Left lung (tissue), 10 donors: ENCODE results near the gene SLC41A1. TPM values are rescaled to one million over a fixed set of nuclear protein-coding genes. Genes with fewer than 3 reads are reported as not detected.

Source experiments
- ATAC-seq: fragments of 200-7000 bp; cut with Tn5 transposase; one replicate; pipeline ENCODE4 v1.9.1; 2020; ENCODE audit warnings: moderate library complexity
- DNase-seq, 4 donors: peaks; one replicate each; pipeline ENCODE4 v3.0.0-alpha.2; 2013 to 2020
- H3K27ac ChIP-seq, 2 donors: fragments of 200-600 bp; sonication (generic) in 1 of 2; one replicate each; pipeline versions ENCODE4 v1.5.0 to v1.8.0; 2020 to 2021
- H3K27me3 ChIP-seq, 2 donors: fragments of 200-600 bp; sonication (generic) in 1 of 2; one replicate each; pipeline versions ENCODE4 v1.5.0 to v1.8.0; 2020 to 2021
- H3K36me3 ChIP-seq, 2 donors: fragments of 200-600 bp; sonication (generic) in 1 of 2; one replicate each; pipeline versions ENCODE4 v1.5.0 to v1.8.0; 2020 to 2021
- H3K4me1 ChIP-seq, 2 donors: fragments of 200-600 bp; one replicate each; pipeline ENCODE4 v1.8.0; 2021
- H3K4me3 ChIP-seq, 2 donors: fragments of 200-600 bp; sonication (generic) in 1 of 2; one replicate each; pipeline versions ENCODE4 v1.5.0 to v1.8.0; 2020 to 2021; ENCODE audit warnings: mild to moderate bottlenecking in 1 of 2
- H3K9me3 ChIP-seq, 2 donors: fragments of 200-600 bp; sonication (generic) in 1 of 2; one replicate each; pipeline versions ENCODE4 v1.5.0 to v1.8.0; 2020 to 2021
- intact Hi-C, 2 donors: fragments of 100-400 bp; cut with DNase I; formaldehyde crosslinking; loops; one replicate each; pipeline versions ENCODE4 v1.11.2 to v1.14.2; 2022
- polyA plus RNA-seq, 6 donors: library from polyadenylated mRNA; unstranded; fragments of 120-200 nt; gene quantifications; one replicate each; pipeline ENCODE4 v1.2.1, GENCODE V29; 2013; ENCODE audit not compliant: insufficient read length in 6 of 6
- total RNA-seq, 2 donors: library from RNA; stranded (reverse); fragmentation: NEBNext Ultra II Directional; extraction: Animal tissue kit (Norgen Biotek cat#: 25700); gene quantifications; one replicate each; pipeline ENCODE4 v1.2.1, GENCODE V29; 2021
- TF ChIP-seq, protein P1 (sequence below), 2 donors: fragments of 200-600 bp; sonication (generic) in 1 of 2; IDR thresholded peaks; one replicate each; pipeline versions ENCODE4 v1.5.0 to v1.8.0; 2021; ENCODE audit warnings: antibody characterized with exemption in 2 of 2
- donor health status: DM: no; HTN: yes; CAD: no.
- donor health status: DM: no; HTN: no; CAD: no.

SLC41A1 gene
- total and polyA plus RNA-seq, 8 donors, result 29.4 to 46.8 (median 40.1) TPM

GRCh38 chr1:205792481-205792881, 20.5 kb downstream of the SLC41A1 start:
- H3K27ac ChIP-seq, result no peak overlapping the region
- DNase-seq, result no peak
- no peaks in the 10 kb centered on the region for H3K27me3 ChIP-seq
- TF ChIP-seq, protein P1, sequence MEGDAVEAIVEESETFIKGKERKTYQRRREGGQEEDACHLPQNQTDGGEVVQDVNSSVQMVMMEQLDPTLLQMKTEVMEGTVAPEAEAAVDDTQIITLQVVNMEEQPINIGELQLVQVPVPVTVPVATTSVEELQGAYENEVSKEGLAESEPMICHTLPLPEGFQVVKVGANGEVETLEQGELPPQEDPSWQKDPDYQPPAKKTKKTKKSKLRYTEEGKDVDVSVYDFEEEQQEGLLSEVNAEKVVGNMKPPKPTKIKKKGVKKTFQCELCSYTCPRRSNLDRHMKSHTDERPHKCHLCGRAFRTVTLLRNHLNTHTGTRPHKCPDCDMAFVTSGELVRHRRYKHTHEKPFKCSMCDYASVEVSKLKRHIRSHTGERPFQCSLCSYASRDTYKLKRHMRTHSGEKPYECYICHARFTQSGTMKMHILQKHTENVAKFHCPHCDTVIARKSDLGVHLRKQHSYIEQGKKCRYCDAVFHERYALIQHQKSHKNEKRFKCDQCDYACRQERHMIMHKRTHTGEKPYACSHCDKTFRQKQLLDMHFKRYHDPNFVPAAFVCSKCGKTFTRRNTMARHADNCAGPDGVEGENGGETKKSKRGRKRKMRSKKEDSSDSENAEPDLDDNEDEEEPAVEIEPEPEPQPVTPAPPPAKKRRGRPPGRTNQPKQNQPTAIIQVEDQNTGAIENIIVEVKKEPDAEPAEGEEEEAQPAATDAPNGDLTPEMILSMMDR (IDR thresholded peaks at IDR 0.05), result no peak
- peaks cover 0 to 74% of the 10 kb centered on the region in 2 donors for H3K36me3 ChIP-seq
- no peak for ATAC-seq
- no peak overlapping the region for H3K4me3 ChIP-seq
- no peaks in the 10 kb centered on the region for H3K9me3 ChIP-seq
- intact Hi-C loops, result loop anchor here in 1 of 2 donors (5.0 to 10.0 kb wide), 2 partner anchors 122 to 185 kb away; no protein-coding TSS in a partner anchor
- no peaks in the 10 kb centered on the region for H3K4me1 ChIP-seq

DNA sequence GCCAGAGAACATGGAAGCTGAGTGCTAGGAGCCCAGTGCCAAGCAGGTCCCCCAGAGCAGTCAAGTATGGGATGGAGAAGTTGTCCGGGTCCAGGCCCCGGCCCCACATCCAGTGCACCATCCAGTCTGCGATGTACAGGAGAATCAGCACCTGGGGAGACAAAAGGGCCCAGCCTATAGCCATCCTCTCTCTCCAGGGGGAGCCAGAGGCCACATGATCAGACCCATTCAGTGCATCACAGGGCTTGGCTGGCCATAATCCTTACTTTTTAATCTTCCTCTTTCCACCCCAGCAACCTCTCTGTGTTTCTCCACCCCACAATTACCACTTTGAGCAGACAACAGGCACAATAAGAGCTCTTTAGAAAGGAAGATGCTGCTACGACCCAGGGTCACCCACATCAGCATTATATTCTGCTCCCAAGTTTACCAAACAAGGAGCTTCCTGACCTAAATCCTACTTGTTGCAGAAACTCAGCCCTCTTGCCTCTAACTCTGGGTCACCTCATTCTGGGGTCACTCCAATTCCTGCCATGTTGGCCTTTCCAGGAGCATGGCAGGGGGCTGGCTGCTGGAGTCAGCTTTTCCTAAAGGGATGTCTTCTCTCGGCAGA, 21.3 kb downstream of the SLC41A1 start:
- DNase-seq, result peak in 1 of 4 donors; percentile 60
- Histone ChIP-seq H3K27me3 (no peaks in the 10 kb centered on the region), H3K36me3 (peaks cover 0 to 66% of the 10 kb centered on the region in 2 donors), H3K9me3 (no peaks in the 10 kb centered on the region), H3K27ac (no peak overlapping the region), H3K4me1 (no peaks in the 10 kb centered on the region), H3K4me3 (no peak overlapping the region)
- TF ChIP-seq, protein P1 (IDR thresholded peaks at IDR 0.05), result peak; percentile 66 to 67
- intact Hi-C loops, result loop anchor here in 1 of 2 donors (5.0 to 10.0 kb wide), 2 partner anchors 123 to 186 kb away; no protein-coding TSS in a partner anchor
- peak; percentile 94 for ATAC-seq

DNA sequence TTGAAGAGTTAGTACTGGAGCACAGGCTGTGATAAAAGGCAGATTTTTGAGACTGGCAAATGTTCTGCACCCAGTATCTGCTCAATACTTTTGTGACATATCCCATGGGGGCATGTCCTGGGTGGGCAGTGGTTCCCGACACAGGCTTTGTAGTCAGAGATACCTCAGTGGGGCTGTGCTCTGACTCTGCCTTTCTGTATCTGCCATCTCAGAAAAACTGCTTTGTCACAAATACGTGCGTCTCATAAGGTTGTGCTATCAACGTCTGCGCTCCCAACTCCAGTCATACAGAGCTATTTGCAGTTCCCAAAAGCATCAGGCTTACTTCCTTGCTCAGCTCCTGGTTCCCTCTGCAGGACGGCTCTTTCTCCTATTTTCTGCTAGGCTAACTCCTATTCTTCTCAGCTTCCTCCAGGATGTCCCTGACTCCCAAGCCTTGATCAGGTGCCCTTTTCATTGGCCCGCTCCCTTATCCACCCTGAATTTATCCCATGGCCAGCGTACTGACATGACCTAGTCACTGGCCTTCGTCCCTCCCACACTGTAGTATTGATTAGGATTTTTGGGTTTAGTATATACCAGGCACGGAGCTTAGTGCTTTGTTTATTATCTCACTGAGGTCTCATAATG, 25.6 kb downstream of the SLC41A1 start:
- no peak overlapping the region for H3K27ac ChIP-seq
- H3K27me3 ChIP-seq, result no peaks in the 10 kb centered on the region
- TF ChIP-seq, protein P1 (IDR thresholded peaks at IDR 0.05), result no peak

GRCh38 chr1:205786601-205787000, 26.4 kb downstream of the SLC41A1 start:
- H3K9me3 ChIP-seq, result no peaks in the 10 kb centered on the region
- no peak overlapping the region for H3K27ac ChIP-seq
- no peak for DNase-seq
- H3K36me3 ChIP-seq, result peaks cover 0 to 18% of the 10 kb centered on the region in 2 donors
- TF ChIP-seq, protein P1 (IDR thresholded peaks at IDR 0.05), result no peak
- H3K4me1 ChIP-seq, result no peaks in the 10 kb centered on the region
- no peak overlapping the region for H3K4me3 ChIP-seq
- intact Hi-C loops, result no loop called here
- H3K27me3 ChIP-seq, result no peaks in the 10 kb centered on the region
- ATAC-seq, result no peak

More for the DNA sequence above, 25.6 kb downstream of the SLC41A1 start:
- Histone ChIP-seq H3K4me1 (no peaks in the 10 kb centered on the region), H3K4me3 (no peak overlapping the region), H3K9me3 (no peaks in the 10 kb centered on the region), H3K36me3 (peaks cover 0 to 24% of the 10 kb centered on the region in 2 donors)
- ATAC-seq (no peak), DNase-seq (no peak)
- intact Hi-C loops, result no loop called here

GRCh38 chr1:205785446-205785845, 27.6 kb downstream of the SLC41A1 start:
- no peaks in the 10 kb centered on the region for H3K27me3 ChIP-seq
- TF ChIP-seq, protein P1 (IDR thresholded peaks at IDR 0.05), result no peak
- H3K4me3 ChIP-seq, result no peak overlapping the region
- no peaks in the 10 kb centered on the region for H3K4me1 ChIP-seq
- H3K27ac ChIP-seq, result no peak overlapping the region
- ATAC-seq (no peak), DNase-seq (no peak)
- H3K9me3 ChIP-seq, result no peaks in the 10 kb centered on the region
- peaks cover 0 to 7% of the 10 kb centered on the region in 2 donors for H3K36me3 ChIP-seq
- intact Hi-C loops, result no loop called here
